Gastrocnemius medialis (tissue), 4 donors: ENCODE measurements around the gene SCAI.

Experiments used
- POLR2A ChIP-seq, 2 donors: fragments of 450-650 bp; IDR thresholded peaks; one replicate each; pipeline ENCODE4 v1.6.1; 2017; ENCODE audit warnings: antibody characterized with exemption in 2 of 2, mild to moderate bottlenecking in 2 of 2, moderate library complexity in 2 of 2
- TF ChIP-seq, protein P1 (sequence below), 5 experiments: fragments of 450-650 bp in 3 of 5; fragments of 200-600 bp in 2 of 5; sonication (generic) in 2 of 5; IDR thresholded peaks in 4 of 5; conservative IDR thresholded peaks in 1 of 5; 1 replicate in 4 of 5; 2 replicates in 1 of 5; pipeline ENCODE4 v1.5.1; 2016 to 2019; ENCODE audit warnings: antibody characterized with exemption in 5 of 5, mild to moderate bottlenecking in 3 of 5, moderate library complexity in 3 of 5

DNA sequence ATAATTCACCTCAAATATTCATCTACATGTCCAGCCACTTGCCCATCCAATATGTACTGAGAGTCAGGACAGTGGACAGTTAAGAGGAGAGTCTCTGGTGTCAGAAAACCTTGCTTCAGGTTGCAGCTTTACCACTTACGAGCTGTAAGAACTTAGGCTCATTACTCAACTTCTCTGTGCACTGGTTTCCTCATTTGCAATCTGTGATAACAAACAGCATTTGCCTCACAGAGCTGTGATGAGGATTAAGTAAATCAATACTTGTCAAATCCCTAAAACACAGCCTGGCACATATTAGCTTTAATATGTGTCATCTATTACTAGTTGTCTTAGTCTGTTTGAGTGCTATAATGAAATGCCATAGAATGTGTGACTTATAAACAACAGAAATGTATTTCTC is 211.0 kb downstream of the SCAI start:
- TF ChIP-seq, protein P1, sequence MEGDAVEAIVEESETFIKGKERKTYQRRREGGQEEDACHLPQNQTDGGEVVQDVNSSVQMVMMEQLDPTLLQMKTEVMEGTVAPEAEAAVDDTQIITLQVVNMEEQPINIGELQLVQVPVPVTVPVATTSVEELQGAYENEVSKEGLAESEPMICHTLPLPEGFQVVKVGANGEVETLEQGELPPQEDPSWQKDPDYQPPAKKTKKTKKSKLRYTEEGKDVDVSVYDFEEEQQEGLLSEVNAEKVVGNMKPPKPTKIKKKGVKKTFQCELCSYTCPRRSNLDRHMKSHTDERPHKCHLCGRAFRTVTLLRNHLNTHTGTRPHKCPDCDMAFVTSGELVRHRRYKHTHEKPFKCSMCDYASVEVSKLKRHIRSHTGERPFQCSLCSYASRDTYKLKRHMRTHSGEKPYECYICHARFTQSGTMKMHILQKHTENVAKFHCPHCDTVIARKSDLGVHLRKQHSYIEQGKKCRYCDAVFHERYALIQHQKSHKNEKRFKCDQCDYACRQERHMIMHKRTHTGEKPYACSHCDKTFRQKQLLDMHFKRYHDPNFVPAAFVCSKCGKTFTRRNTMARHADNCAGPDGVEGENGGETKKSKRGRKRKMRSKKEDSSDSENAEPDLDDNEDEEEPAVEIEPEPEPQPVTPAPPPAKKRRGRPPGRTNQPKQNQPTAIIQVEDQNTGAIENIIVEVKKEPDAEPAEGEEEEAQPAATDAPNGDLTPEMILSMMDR (IDR thresholded peaks at IDR 0.05 in 4 of 5, conservative IDR thresholded peaks at IDR 0.05 in 1 of 5): no peak
- no peak for TF ChIP-seq POLR2A (IDR thresholded peaks at IDR 0.05)
